ENCODE results near the gene NCOA1. TPM values are rescaled to one million over a fixed set of nuclear protein-coding genes. Genes with fewer than 3 reads are reported as not detected.
"Not testable (repeated sequence)": the region's sequence is repeated elsewhere in the genome, so short reads cannot be mapped to it uniquely, and the experiment has no call there.

Gene NCOA1
- total RNA-seq, 4 donors from 2014 or later = 42.3 to 66.9 (median 47.4) TPM

GRCh38 chr2:24792542-24792873, 301.5 kb downstream of the NCOA1 start:
- 0 to 13% methylated on average over 3 to 5 of the region's 6 CpGs for WGBS, 2 donors (ENCODE audit: low coverage in 1 of 2)
- ATAC-seq = no peak

DNA sequence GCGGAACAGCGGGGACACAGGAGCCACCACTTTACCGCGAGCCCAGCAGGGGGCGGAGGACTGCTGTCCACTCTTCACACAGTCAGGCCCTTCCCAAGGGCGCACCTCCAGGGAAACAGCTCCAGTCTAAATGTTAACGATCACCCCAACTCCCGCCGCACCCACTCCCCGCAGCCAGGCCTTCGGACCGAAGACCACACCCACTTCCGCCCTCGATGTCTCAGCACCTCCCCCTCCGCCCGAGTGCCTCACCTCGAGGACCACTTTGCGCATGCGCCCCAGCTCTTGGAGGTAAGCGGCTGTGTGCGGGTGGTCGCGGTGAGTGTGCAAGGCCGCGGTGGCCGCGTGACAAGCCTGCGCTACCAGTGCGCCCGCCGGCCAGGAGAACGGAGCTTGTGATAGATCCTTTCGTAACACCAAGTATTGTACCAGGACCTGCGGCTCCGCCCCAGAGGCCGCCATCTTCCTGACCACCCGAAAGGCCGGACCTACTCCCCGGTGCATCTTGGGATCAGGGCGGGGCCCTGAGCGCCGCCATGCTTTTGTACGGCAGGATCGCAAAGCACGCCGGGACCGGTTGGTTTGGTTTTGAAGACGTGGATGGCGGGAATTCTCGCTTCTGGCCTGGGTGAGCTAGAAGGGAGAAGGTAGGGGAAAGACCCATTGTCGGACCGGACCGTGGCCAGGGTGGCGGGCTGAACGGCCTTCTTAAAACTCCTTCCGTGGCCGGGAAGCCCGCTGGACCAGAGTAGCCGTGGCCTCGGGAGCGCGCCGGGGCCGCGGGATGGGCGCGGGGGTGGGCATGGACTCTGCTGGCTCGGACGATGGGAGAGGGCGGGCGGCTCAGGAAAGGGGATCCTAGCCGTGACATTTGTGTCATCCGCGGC, 302.1 kb downstream of the NCOA1 start, which contains the start of the genes CENPO and PTRHD1:
TSS of gene CENPO (plus strand) at position 552 of the 887 bp plus-strand sequence. CDS start 495 bp downstream, outside the sequence.
TSS of gene PTRHD1 (minus strand) at position 518 of the 887 bp plus-strand sequence. CDS start at position 504, 14 bp downstream.
- WGBS, 2 donors (ENCODE audit: low coverage in 1 of 2) = no CpG with 5 or more reads among the region's 74 CpGs
- H3K9me3 ChIP-seq = no peaks in the 10 kb centered on the region
- peak; percentile 98 for ATAC-seq
- peaks cover 0 to 29% (median 4%) of the 10 kb centered on the region in 3 donors for H3K4me1 ChIP-seq
- peak within 1 kb of the TSS; percentile 83 to 99 (median 99) for H3K27ac ChIP-seq
- TF ChIP-seq CTCF (IDR thresholded peaks at IDR 0.05) (peak in 3 of 4 experiments; percentile 61 to 69 (median 65)), POLR2AphosphoS5 (IDR thresholded peaks at IDR 0.05) (peak; percentile 41), POLR2A (IDR thresholded peaks at IDR 0.05) (peak; percentile 43 to 59), EP300 (IDR thresholded peaks at IDR 0.05) (no peak)
- H3K4me3 ChIP-seq = peak within 1 kb of the TSS; percentile 58 to 85
- H3K36me3 ChIP-seq = no peaks in the 10 kb centered on the region
- H3K27me3 ChIP-seq = no peaks in the 10 kb centered on the region

More at GRCh38 chr2:24792542-24792873, 301.5 kb downstream of the NCOA1 start:
- Histone ChIP-seq H3K4me3 (peak overlapping the region; percentile 58 to 85), H3K4me1 (peaks cover 0 to 29% (median 4%) of the 10 kb centered on the region in 3 donors), H3K9me3 (no peaks in the 10 kb centered on the region), H3K27ac (peak overlapping the region; percentile 83 to 99 (median 99)), H3K36me3 (no peaks in the 10 kb centered on the region), H3K27me3 (no peaks in the 10 kb centered on the region)
- TF ChIP-seq CTCF (IDR thresholded peaks at IDR 0.05) (no peak), POLR2AphosphoS5 (IDR thresholded peaks at IDR 0.05) (no peak), POLR2A (IDR thresholded peaks at IDR 0.05) (no peak), EP300 (IDR thresholded peaks at IDR 0.05) (no peak)

DNA sequence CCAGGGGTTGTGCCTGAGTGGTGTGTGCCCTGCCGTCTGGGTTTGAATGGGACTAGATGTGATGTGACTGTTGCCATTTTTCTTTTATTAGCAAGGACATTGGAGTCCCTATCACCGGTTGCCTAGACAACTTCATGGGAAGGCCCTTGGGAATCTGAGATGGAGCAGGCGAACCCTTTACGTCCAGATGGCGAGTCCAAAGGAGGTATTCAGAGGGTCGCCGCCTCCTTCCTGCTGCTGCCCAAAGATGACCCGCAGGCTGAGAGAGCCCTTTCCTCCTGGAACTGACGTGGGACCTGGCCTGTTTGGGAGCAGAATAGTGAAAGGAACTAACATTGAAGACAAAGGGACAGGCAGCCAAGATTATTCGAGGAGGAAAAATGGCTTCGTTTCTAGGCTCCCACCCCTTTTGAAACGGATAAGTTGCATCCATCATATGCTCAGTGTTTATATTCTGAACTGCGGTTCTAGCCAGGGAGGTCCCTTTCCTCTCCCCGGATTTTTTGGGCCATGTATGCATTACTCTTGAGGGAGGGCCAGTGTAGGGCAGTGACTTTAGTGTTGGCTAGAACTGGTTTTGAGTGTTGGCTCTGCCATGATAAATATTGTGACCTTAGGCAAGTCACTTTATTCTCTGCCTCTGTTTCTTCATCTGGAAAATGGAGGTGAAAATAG, 302.8 kb downstream of the NCOA1 start:
- WGBS, 2 donors (ENCODE audit: low coverage in 1 of 2) = 2 to 8% methylated on average over 7 to 12 of the region's 14 CpGs
- H3K9me3 ChIP-seq = no peaks in the 10 kb centered on the region
- no peak for ATAC-seq
- TF ChIP-seq CTCF (IDR thresholded peaks at IDR 0.05) (no peak), POLR2AphosphoS5 (IDR thresholded peaks at IDR 0.05) (no peak), POLR2A (IDR thresholded peaks at IDR 0.05) (no peak), EP300 (IDR thresholded peaks at IDR 0.05) (no peak)
- H3K4me1 ChIP-seq = peaks cover 0 to 26% (median 4%) of the 10 kb centered on the region in 3 donors
- H3K27me3 ChIP-seq = no peaks in the 10 kb centered on the region
- peak overlapping the region; percentile 58 to 85 for H3K4me3 ChIP-seq
- H3K27ac ChIP-seq = peak overlapping the region in 2 of 4 donors; percentile 99
- no peaks in the 10 kb centered on the region for H3K36me3 ChIP-seq

DNA sequence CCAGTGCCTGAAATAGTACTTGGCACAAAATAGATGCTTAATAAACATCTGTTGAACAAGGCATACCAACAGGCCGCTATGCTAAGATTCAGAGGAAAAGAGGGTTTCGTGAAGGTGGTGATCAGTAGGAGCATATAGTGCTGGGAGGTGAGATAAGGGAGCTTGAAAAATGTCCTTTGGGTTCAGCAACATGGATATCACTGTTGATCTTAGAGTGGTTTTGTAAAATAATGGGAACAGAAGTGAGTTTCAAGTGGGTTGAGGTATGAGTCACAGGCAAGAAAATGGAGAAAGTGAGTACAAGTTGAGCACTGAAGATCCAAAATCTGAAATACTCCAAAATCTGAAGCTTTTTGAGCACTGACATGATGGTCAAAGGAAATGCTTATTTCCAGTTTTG, 306.6 kb downstream of the NCOA1 start:
- WGBS, 2 donors (ENCODE audit: low coverage in 1 of 2) = 66 to 100% methylated on average over 2 of the region's 2 CpGs

GRCh38 chr2:24800487-24800886, 309.4 kb downstream of the NCOA1 start:
- not testable (repeated sequence) for H3K4me1 ChIP-seq, H3K36me3 ChIP-seq, H3K4me3 ChIP-seq, H3K9me3 ChIP-seq, H3K27ac ChIP-seq, H3K27me3 ChIP-seq, ATAC-seq
- 100% methylated on average over 1 to 5 of the region's 5 CpGs for WGBS, 2 donors (ENCODE audit: low coverage in 1 of 2)

More for the DNA sequence above, 306.6 kb downstream of the NCOA1 start:
- no peaks in the 10 kb centered on the region for H3K9me3 ChIP-seq
- TF ChIP-seq CTCF (IDR thresholded peaks at IDR 0.05) = no peak
- no peak for TF ChIP-seq POLR2A (IDR thresholded peaks at IDR 0.05)
- no peak for TF ChIP-seq POLR2AphosphoS5 (IDR thresholded peaks at IDR 0.05)
- no peak for TF ChIP-seq EP300 (IDR thresholded peaks at IDR 0.05)
- no peak for ATAC-seq
- H3K36me3 ChIP-seq = no peaks in the 10 kb centered on the region
- H3K27ac ChIP-seq = no peak overlapping the region
- peaks cover 0 to 11% (median 4%) of the 10 kb centered on the region in 3 donors for H3K4me1 ChIP-seq
- H3K27me3 ChIP-seq = no peaks in the 10 kb centered on the region
- H3K4me3 ChIP-seq = no peak overlapping the region

GRCh38 chr2:24805811-24806660, 315.0 kb downstream of the NCOA1 start:
- H3K27me3 ChIP-seq, ATAC-seq, H3K4me3 ChIP-seq, H3K4me1 ChIP-seq, H3K9me3 ChIP-seq, H3K36me3 ChIP-seq, H3K27ac ChIP-seq: not testable (repeated sequence)
- WGBS, 2 donors (ENCODE audit: low coverage in 1 of 2) = 100% methylated on average over 2 of the region's 25 CpGs

Data from gastroesophageal sphincter (tissue), 4 donors.